ENCODE results near the gene RBP4.

RBP4 gene

DNA sequence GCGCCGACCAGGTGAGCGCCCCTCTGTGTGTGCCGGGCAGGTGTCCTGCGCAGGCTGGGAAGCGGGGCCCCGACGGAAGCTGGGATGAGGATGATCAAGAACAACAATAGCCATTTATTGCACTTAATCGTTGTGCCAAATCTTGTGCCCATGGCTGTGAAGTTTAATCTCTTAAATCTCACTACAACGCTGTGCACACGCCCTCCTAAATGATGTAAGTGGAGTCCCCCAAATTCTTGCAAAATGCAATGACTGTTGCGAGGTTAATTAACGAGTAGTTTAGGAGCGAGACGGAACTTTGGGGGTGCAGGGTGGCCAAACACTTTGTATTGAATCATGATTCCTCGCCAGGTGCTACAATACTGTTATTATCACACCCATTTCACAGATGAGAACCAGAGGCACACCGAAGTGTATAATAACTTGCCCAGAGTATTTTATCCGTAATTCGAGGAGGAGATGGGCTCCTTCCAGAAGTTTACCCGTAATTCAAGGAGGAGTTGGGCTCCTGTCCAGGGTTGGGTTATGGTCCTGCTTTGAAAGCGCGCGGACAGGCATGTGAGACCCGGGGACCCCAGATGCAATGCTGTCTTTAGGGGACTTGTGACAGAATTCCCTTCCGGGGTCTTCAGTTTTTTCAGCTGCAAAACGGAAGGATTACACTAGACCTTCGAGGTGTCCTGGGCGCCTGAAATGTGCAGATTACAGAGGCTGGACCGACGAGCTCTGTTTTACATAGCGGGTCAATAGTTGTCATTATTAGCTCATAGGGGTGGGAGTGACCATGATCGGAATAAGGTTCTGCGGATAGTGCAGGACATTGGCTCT is 33.5 kb downstream of the RBP4 start:
- TF ChIP-seq CTCF (conservative IDR thresholded peaks at IDR 0.05; ENCODE audit: low read length), result no peak
- DNase-seq (ENCODE audit: low read depth), result no peak
- H3K4me3 ChIP-seq (ENCODE audit: low read length), result no peak overlapping the region

DNA sequence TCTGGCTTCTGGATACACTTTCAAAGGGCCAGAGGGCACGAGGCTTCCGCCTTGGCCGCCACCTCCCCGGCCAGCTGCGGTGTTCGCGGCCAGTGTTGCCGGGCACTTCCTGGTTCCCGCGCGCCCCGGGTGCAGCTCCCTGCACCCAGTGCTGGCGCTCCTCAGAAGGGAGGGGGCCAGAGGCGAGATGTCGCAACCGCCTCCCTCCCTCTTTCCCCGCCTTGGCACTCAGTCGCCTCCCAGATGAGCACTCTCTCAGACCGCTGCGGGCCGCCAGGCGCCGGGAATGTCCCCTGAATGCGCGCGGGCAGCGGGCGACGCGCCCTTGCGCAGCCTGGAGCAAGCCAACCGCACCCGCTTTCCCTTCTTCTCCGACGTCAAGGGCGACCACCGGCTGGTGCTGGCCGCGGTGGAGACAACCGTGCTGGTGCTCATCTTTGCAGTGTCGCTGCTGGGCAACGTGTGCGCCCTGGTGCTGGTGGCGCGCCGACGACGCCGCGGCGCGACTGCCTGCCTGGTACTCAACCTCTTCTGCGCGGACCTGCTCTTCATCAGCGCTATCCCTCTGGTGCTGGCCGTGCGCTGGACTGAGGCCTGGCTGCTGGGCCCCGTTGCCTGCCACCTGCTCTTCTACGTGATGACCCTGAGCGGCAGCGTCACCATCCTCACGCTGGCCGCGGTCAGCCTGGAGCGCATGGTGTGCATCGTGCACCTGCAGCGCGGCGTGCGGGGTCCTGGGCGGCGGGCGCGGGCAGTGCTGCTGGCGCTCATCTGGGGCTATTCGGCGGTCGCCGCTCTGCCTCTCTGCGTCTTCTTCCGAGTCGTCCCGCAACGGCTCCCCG is 34.4 kb downstream of the RBP4 start, which contains the start of gene FFAR4:
Gene FFAR4 (plus strand): TSS at position 231 of the 842 bp plus-strand sequence. CDS start 56 bp downstream, at position 287.
- H3K4me3 ChIP-seq (ENCODE audit: low read length), result no peak within 1 kb of the TSS
- DNase-seq (ENCODE audit: low read depth), result no peak

GRCh38 chr10:93565446-93565845 is 35.6 kb downstream of the RBP4 start:
- DNase-seq (ENCODE audit: low read depth), result no peak
- no peak overlapping the region for H3K4me3 ChIP-seq (ENCODE audit: low read length)
- TF ChIP-seq CTCF (conservative IDR thresholded peaks at IDR 0.05; ENCODE audit: low read length), result no peak

More for the DNA sequence above, 34.4 kb downstream of the RBP4 start, which contains the start of gene FFAR4:
- no peak for TF ChIP-seq CTCF (conservative IDR thresholded peaks at IDR 0.05; ENCODE audit: low read length)

DNA sequence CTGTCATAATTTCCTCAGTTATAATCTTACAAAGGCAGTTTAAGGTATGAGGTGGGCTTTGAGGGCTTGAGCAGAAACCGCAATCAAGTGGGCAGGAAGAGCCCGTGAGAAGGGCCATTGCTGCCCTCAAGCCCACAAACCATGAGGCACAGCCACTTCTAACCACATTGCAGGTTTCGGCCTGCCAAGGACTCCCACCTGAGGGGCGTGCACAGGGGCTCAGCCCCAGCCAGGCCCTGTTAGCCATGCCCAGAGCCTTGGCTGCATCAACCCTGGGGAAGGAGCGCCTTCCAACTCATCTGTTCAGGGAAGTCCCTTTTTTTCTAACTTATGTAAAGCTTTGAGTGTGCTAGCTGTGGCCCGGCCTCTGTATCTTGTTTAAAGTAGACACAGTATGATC is 40.5 kb downstream of the RBP4 start:
- H3K4me3 ChIP-seq (ENCODE audit: low read length), result no peak overlapping the region
- DNase-seq (ENCODE audit: low read depth), result no peak
- TF ChIP-seq CTCF (conservative IDR thresholded peaks at IDR 0.05; ENCODE audit: low read length), result no peak

DNA sequence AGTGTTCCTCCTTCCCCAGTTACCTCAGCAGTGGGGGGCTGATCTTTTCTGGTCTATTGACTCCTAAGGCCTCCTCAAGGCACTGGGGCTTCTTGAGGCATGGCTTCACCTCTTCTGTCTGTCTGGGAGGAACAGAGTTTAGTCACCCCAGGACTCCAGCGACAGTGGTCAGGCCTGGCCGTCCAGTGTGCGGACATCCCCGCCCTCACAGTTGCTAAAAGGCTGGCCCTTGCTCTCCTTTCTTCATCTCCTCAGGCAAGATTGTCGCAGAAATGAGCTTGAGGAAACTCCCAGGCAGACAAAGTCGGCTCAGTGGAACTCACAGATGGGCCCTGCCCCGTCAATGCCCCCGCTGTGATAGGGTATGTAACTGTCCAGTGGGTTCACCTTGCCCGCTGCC is 41.5 kb downstream of the RBP4 start:
- no peak for DNase-seq (ENCODE audit: low read depth)
- H3K4me3 ChIP-seq (ENCODE audit: low read length), result no peak overlapping the region
- no peak for TF ChIP-seq CTCF (conservative IDR thresholded peaks at IDR 0.05; ENCODE audit: low read length)

- TF ChIP-seq CTCF (conservative IDR thresholded peaks at IDR 0.05; ENCODE audit: low read length), result peak; percentile 74
- DNase-seq (ENCODE audit: low read depth), result peak; percentile 45
- H3K4me3 ChIP-seq (ENCODE audit: low read length), result no peak overlapping the region
Measured at GRCh38 chr10:93554760-93555432, 46.1 kb downstream of the RBP4 start.

Data from AG10803 (cell line).